NCI-H146 treated with DMSO at 0.1 percent for 48 hours (cell line): Measurements from ENCODE around the gene PPP1R3D.
"Not testable (repeated sequence)": the region's sequence is repeated elsewhere in the genome, so short reads cannot be mapped to it uniquely, and the experiment has no call there.

Source experiments
- DNase-seq: peaks from one replicate; lab custom pipeline; 2025; ENCODE audit not compliant: unreplicated experiment; lab: John Stamatoyannopoulos, UW

PPP1R3D gene

GRCh38 chr20:59925899-59926298 lies 14.2 kb downstream of the PPP1R3D start:
- DNase-seq: no peak

- no peak for DNase-seq
Observed at GRCh38 chr20:59925359-59925758, 14.7 kb downstream of the PPP1R3D start.

- no peak for DNase-seq
Observed at GRCh38 chr20:59923514-59923913, 16.6 kb downstream of the PPP1R3D start.

GRCh38 chr20:59920944-59921343 lies 19.2 kb downstream of the PPP1R3D start:
- no peak for DNase-seq

GRCh38 chr20:59912609-59913008 lies 27.5 kb downstream of the PPP1R3D start:
- DNase-seq: no peak

GRCh38 chr20:59911041-59911440 lies 29.1 kb downstream of the PPP1R3D start:
- no peak for DNase-seq

GRCh38 chr20:59908855-59909254 lies 31.2 kb downstream of the PPP1R3D start:
- no peak for DNase-seq

- DNase-seq: no peak
Observed at GRCh38 chr20:59903621-59904020, 36.5 kb downstream of the PPP1R3D start.

- no peak for DNase-seq
Observed at GRCh38 chr20:59902470-59902869, 37.6 kb downstream of the PPP1R3D start.

- DNase-seq: no peak
Observed at GRCh38 chr20:59895908-59896307, 44.2 kb downstream of the PPP1R3D start.

GRCh38 chr20:59891581-59891980 lies 48.5 kb downstream of the PPP1R3D start:
- no peak for DNase-seq

- DNase-seq: not testable (repeated sequence)
Observed at GRCh38 chr20:59890035-59890434, 50.1 kb downstream of the PPP1R3D start.

GRCh38 chr20:59888050-59888449 lies 52.1 kb downstream of the PPP1R3D start:
- DNase-seq: no peak
